ENCODE measurements around the gene C1RL.

- TF ChIP-seq TAF1 (IDR thresholded peaks at IDR 0.05; ENCODE audit: low read depth) (no peak), ZBTB7A (IDR thresholded peaks at IDR 0.05; ENCODE audit: low read depth) (no peak), EP300 (IDR thresholded peaks at IDR 0.05; ENCODE audit: borderline replicate concordance) (no peak), CREB1 (IDR thresholded peaks at IDR 0.05; ENCODE audit: low read depth) (no peak), RAD21 (IDR thresholded peaks at IDR 0.05; ENCODE audit: low read depth) (peak; percentile 69), MAX (IDR thresholded peaks at IDR 0.05) (no peak), CEBPB (IDR thresholded peaks at IDR 0.05) (no peak), TCF12 (IDR thresholded peaks at IDR 0.05; ENCODE audit: low read depth) (no peak), YY1 (IDR thresholded peaks at IDR 0.05; ENCODE audit: low read depth) (no peak)
Measured at GRCh38 chr12:7142056-7142644, 33.1 kb upstream of the C1RL start.
